ENCODE measurements around the gene PALM3.

Gene PALM3

GRCh38 chr19:14063105-14063504, 1.2 kb upstream of the PALM3 start:
- no peak for TF ChIP-seq CTCF (IDR thresholded peaks at IDR 0.05)
- no peak for TF ChIP-seq ZFX (IDR thresholded peaks at IDR 0.05; ENCODE audit: borderline replicate concordance)
- H3K27ac ChIP-seq: no peak overlapping the region

- no peak overlapping the region for H3K27ac ChIP-seq
- TF ChIP-seq CTCF (IDR thresholded peaks at IDR 0.05) (no peak), ZFX (IDR thresholded peaks at IDR 0.05; ENCODE audit: borderline replicate concordance) (no peak)
Measured at GRCh38 chr19:14062558-14062855, 631 bp upstream of the PALM3 start.

- TF ChIP-seq CTCF (IDR thresholded peaks at IDR 0.05) (no peak), ZFX (IDR thresholded peaks at IDR 0.05; ENCODE audit: borderline replicate concordance) (no peak)
- no peak overlapping the region for H3K27ac ChIP-seq
Measured at GRCh38 chr19:14061081-14061749, 661 bp downstream of the PALM3 start.

GRCh38 chr19:14059652-14060155, 2.2 kb downstream of the PALM3 start:
- TF ChIP-seq ZFX (IDR thresholded peaks at IDR 0.05; ENCODE audit: borderline replicate concordance) (no peak), CTCF (IDR thresholded peaks at IDR 0.05) (no peak)
- H3K27ac ChIP-seq: no peak overlapping the region

- TF ChIP-seq ZFX (IDR thresholded peaks at IDR 0.05; ENCODE audit: borderline replicate concordance) (no peak), CTCF (IDR thresholded peaks at IDR 0.05) (peak; percentile 93)
- H3K27ac ChIP-seq: no peak overlapping the region
Measured at GRCh38 chr19:14059093-14059480, 2.8 kb downstream of the PALM3 start.

GRCh38 chr19:14058182-14059092, 3.4 kb downstream of the PALM3 start:
- TF ChIP-seq CTCF (IDR thresholded peaks at IDR 0.05) (no peak), ZFX (IDR thresholded peaks at IDR 0.05; ENCODE audit: borderline replicate concordance) (no peak)
- H3K27ac ChIP-seq: no peak overlapping the region

Data from 22Rv1 (cell line).